GM15510 (cell line): ENCODE data around the gene CFAP221.

Experiments used
- POLR2A ChIP-seq: IDR thresholded peaks from 3 replicates; pipeline ENCODE4 v1.6.1; 2011; ENCODE audit warnings: borderline replicate concordance; ENCODE audit not compliant: insufficient read length; ENCODE audit errors: extremely low read depth

The CFAP221 gene

GRCh38 chr2:119638685-119639554, 94.7 kb downstream of the CFAP221 start:
- TF ChIP-seq POLR2A, result no peak

GRCh38 chr2:119641562-119642258, 97.5 kb downstream of the CFAP221 start:
- TF ChIP-seq POLR2A, result no peak

DNA sequence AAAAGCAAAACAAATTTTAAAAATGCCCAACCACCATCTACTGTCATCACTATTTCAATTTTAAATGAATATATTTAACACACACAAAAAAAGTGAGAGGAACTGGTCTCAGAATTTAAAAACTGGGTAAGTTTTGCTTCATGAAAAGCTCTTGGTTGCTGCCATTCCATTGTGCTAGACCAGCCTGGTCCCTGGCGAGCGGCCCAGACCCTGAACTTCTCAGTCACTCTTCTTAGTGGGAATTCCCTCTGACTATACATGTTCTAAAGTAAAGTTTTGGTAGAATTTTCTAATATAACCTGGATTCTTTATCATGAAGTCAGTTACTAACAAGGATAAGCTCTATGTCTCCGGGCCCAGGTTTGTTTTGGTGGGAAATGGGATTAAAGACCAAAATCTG, 99.9 kb downstream of the CFAP221 start:
- TF ChIP-seq POLR2A, result no peak

GRCh38 chr2:119645173-119645855, 101.1 kb downstream of the CFAP221 start:
- TF ChIP-seq POLR2A, result no peak

DNA sequence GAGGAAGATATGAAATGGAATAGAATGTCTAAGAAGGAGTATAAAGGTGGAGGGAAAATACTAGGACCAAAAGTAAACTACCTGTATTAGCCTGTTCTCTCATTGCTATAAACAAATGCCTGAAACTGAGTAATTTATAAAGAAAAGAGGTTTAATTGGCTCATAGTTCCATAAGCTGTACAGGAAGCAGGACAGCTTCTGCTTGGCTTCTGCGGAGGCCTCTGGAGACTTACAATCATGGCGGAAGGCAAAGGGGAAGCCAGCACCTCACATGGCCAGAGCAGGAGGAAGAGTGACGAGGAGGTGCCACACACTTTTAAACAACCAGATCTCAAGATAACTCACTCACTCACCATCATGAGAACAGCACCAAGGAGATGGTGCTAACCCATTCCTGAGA, 101.9 kb downstream of the CFAP221 start:
- TF ChIP-seq POLR2A, result no peak

- TF ChIP-seq POLR2A, result no peak
Measured at GRCh38 chr2:119647440-119648169, 103.4 kb downstream of the CFAP221 start.

DNA sequence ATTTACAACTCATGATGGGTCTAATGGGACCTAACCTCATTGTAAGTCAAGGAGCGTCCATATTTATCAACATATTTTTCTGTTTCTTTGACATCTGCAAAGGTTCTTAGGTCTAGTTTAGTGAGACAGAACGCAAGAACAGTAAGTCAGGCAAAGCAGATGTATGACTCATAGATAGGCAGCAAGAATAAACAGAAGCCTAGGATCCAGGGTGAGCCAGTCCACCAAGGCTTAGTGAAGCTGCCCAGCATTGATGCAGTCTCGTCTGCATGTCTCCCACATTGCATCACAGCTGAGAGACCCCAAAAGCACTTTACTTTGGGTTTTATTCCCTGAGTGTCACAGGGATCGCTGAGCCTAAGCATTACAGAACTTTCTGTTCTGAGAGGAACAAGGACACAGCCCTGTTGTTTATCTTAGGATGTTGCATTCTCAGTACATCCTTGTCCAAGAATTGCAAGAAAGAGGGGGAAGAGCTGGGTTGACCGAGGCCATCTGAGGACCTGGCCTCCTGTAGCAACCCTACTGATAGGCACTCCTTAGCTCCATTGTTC, 105.2 kb downstream of the CFAP221 start:
- TF ChIP-seq POLR2A, result no peak

DNA sequence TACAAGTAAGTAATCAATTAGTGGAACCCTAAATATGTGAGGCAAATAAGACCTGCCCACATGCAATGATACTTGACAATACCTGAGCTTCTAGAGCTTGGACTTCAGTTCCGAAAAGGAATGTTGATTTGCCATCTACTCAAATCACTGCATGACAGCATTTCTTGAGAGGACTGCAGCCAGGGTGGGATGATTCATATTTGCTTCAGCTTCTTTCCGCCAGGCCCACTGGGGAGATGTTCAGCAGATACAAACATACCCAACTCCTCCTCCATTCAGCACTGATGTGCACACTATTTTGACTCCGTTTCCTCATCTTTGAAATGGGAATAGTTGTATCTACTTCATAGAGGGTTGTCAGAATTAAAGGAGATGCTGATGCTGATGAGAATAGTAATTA, 106.0 kb downstream of the CFAP221 start:
- TF ChIP-seq POLR2A, result no peak

DNA sequence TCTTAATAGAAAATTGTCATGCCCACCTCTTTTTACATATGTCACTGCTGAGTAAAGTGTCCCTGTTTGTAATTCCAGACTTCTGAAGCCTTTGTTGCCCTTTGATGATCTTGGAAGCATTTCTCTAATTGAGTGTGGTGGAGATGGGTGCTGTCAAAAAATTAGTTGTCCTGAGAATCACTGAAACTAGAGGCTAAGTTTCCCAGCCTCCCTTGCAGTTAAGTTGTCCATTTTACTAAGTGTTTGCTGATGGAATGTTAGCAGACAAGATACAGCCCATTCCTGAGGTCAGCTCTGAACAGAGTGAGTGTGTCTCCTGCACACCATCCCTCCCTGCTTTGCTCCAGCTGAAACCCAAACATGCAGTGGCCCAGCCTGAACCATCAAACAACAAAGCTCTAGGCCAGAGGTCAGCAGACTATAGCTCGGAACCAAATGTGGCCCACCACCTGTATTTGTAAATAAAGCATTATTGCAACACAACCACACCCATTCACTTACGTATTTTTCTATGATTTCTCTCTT, 106.7 kb downstream of the CFAP221 start:
- no peak for TF ChIP-seq POLR2A

- no peak for TF ChIP-seq POLR2A
Measured at GRCh38 chr2:119657466-119658145, 113.4 kb downstream of the CFAP221 start.

DNA sequence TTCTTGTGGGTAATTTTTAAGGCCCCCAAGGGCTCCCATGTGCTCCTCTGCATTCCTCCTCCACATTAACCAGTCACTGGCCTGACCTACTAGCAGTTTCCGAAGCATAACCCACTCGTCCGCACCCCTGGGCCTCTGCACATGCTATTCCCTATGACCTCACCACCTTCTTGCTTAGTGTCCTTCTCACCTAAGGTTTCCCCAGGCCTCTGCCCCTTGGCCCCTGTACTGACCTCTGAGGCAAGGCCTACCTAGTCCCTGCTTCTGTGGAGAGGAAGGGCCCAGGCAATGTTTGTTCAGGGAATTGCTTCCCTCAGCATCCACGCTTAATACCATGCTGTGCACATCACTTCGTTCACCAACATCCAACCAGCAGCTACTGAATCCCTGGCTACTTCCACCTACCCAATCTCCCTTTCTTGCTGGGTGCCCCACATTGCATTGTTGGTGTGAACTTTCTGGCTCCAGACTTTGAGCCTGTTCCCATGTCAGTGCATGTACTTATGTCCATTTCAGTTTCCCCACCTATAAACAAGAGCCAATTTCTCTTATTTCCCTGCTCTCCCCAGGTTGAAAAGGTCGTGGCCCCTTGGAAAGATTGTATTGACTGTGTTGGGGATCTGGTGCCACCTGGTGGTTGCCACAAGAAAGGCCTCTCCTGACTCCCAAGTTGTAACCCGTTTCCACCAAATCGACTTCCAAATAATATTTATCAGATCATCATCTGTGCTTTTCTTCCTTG, 115.5 kb downstream of the CFAP221 start:
- TF ChIP-seq POLR2A, result no peak

GRCh38 chr2:119660343-119660658, 116.1 kb downstream of the CFAP221 start:
- no peak for TF ChIP-seq POLR2A

DNA sequence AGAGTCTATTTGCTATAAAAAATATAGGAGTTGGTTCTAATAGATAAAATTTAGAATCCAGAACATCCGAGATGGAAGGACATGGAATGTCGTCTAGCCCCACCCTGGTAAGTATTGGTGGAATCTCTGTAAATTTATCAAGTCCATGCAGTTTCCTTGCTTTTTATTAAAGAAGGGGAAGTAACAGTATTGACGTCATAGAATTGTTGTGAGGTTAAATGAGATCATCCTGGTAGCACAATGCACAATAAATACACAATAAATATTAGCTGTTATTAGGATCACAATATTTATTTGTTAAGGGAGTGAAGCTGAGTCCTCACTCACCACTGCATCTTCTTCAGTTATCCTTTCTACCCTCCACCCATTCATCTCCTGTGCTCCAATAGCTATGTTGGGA, 118.0 kb downstream of the CFAP221 start:
- no peak for TF ChIP-seq POLR2A
